Measurements from ENCODE around the gene TMEM203. TPM values are rescaled to one million over a fixed set of nuclear protein-coding genes. Genes with fewer than 3 reads are reported as not detected.

The TMEM203 gene
- total and polyA plus RNA-seq, 10 of the 15 experiments (the other 5 are each of a cell fraction or from before 2014, with no cell fraction given), result 7.2 to 68.1 (median 33.8) TPM

DNA sequence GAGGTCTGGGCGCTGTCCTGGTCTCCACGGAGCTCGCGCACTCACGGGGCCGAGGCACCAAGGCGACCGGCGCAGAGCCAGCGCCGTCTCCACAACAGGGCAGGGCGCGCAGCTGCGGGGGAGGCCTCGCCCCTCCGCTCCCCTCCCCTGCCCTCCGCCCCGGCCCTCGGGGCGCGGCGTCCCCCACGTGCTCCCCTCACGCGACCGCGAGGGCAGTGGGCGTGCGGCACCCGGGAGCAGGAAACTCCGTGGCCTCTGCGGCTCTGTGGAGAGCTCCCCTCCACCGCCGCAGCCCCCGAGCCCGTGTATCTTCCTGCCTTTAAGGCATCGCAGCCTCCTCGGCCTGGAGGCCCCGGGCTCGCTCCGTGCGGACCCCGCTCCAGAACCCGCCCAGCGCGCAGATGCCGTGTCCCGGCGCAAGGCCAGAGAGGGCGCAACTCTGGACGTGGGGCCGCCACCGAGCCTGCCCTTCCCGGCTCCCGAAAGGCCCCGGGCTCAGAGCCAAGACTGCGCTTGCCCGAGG is 34.9 kb upstream of the TMEM203 start (continued):
- TF ChIP-seq, protein P1, sequence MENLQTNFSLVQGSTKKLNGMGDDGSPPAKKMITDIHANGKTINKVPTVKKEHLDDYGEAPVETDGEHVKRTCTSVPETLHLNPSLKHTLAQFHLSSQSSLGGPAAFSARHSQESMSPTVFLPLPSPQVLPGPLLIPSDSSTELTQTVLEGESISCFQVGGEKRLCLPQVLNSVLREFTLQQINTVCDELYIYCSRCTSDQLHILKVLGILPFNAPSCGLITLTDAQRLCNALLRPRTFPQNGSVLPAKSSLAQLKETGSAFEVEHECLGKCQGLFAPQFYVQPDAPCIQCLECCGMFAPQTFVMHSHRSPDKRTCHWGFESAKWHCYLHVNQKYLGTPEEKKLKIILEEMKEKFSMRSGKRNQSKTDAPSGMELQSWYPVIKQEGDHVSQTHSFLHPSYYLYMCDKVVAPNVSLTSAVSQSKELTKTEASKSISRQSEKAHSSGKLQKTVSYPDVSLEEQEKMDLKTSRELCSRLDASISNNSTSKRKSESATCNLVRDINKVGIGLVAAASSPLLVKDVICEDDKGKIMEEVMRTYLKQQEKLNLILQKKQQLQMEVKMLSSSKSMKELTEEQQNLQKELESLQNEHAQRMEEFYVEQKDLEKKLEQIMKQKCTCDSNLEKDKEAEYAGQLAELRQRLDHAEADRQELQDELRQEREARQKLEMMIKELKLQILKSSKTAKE (IDR thresholded peaks at IDR 0.05; ENCODE audit: low read depth, poor library complexity, severe bottlenecking), result no peak
- TF ChIP-seq, protein P2, sequence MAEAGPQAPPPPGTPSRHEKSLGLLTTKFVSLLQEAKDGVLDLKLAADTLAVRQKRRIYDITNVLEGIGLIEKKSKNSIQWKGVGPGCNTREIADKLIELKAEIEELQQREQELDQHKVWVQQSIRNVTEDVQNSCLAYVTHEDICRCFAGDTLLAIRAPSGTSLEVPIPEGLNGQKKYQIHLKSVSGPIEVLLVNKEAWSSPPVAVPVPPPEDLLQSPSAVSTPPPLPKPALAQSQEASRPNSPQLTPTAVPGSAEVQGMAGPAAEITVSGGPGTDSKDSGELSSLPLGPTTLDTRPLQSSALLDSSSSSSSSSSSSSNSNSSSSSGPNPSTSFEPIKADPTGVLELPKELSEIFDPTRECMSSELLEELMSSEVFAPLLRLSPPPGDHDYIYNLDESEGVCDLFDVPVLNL (IDR thresholded peaks at IDR 0.05; ENCODE audit: low read depth, low read length), result no peak
- TF ChIP-seq, protein P3, sequence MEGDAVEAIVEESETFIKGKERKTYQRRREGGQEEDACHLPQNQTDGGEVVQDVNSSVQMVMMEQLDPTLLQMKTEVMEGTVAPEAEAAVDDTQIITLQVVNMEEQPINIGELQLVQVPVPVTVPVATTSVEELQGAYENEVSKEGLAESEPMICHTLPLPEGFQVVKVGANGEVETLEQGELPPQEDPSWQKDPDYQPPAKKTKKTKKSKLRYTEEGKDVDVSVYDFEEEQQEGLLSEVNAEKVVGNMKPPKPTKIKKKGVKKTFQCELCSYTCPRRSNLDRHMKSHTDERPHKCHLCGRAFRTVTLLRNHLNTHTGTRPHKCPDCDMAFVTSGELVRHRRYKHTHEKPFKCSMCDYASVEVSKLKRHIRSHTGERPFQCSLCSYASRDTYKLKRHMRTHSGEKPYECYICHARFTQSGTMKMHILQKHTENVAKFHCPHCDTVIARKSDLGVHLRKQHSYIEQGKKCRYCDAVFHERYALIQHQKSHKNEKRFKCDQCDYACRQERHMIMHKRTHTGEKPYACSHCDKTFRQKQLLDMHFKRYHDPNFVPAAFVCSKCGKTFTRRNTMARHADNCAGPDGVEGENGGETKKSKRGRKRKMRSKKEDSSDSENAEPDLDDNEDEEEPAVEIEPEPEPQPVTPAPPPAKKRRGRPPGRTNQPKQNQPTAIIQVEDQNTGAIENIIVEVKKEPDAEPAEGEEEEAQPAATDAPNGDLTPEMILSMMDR (IDR thresholded peaks at IDR 0.05 in 2 of 3, conservative IDR thresholded peaks at IDR 0.05 in 1 of 3; ENCODE audit: control insufficient read depth in 2 of 3, extremely low read depth in 1 of 3, insufficient read depth in 1 of 3, low read depth in 3 of 3, low read length in 3 of 3), result peak in 2 of 3 experiments; percentile 14 to 23; a peak in 2 of 6 replicates
- TF ChIP-seq SMAD1 (IDR thresholded peaks at IDR 0.05; ENCODE audit: low read depth, partially characterized antibody) (peak; percentile 49), RB1 (IDR thresholded peaks at IDR 0.05; ENCODE audit: borderline replicate concordance) (peak; percentile 81; the same call in 1 of the 2 replicates), STAT1 (conservative IDR thresholded peaks at IDR 0.05) (no peak; the same call in 1 of the 2 replicates), HDAC2 (IDR thresholded peaks at IDR 0.05) (0 out of 2 replicates have a peak, but pooled peaks have one; percentile 81), RCOR1 (conservative IDR thresholded peaks at IDR 0.05; ENCODE audit: low read depth, low read length) (no peak), ZNF274 (IDR thresholded peaks at IDR 0.05; ENCODE audit: insufficient read depth, insufficient read length) (no peak), IKZF2 (IDR thresholded peaks at IDR 0.05) (peak; percentile 43 to 77; a peak in 3 of 4 replicates), POU2F2 (IDR thresholded peaks at IDR 0.05; ENCODE audit: borderline replicate concordance, low read depth, low read length) (no peak; the same call in 2 of the 3 replicates), SREBF2 (IDR thresholded peaks at IDR 0.05; ENCODE audit: low read length) (no peak), EZH2 (IDR thresholded peaks at IDR 0.05; ENCODE audit: borderline replicate concordance, control insufficient read depth, low read depth, low read length) (no peak), CREM (IDR thresholded peaks at IDR 0.05; ENCODE audit: low read depth) (no peak), RELA (IDR thresholded peaks at IDR 0.05; ENCODE audit: borderline replicate concordance, partially characterized antibody) (peak; percentile 56), HDAC6 (IDR thresholded peaks at IDR 0.05; ENCODE audit: unreplicated experiment) (peak; percentile 72), ZNF217 (IDR thresholded peaks at IDR 0.05) (peak; percentile 75), CHD4 (IDR thresholded peaks at IDR 0.05) (no peak), LARP7 (IDR thresholded peaks at IDR 0.05) (peak; percentile 100), IKZF1 (conservative IDR thresholded peaks at IDR 0.05) (peak; percentile 94)
- TF ChIP-seq, protein P4, sequence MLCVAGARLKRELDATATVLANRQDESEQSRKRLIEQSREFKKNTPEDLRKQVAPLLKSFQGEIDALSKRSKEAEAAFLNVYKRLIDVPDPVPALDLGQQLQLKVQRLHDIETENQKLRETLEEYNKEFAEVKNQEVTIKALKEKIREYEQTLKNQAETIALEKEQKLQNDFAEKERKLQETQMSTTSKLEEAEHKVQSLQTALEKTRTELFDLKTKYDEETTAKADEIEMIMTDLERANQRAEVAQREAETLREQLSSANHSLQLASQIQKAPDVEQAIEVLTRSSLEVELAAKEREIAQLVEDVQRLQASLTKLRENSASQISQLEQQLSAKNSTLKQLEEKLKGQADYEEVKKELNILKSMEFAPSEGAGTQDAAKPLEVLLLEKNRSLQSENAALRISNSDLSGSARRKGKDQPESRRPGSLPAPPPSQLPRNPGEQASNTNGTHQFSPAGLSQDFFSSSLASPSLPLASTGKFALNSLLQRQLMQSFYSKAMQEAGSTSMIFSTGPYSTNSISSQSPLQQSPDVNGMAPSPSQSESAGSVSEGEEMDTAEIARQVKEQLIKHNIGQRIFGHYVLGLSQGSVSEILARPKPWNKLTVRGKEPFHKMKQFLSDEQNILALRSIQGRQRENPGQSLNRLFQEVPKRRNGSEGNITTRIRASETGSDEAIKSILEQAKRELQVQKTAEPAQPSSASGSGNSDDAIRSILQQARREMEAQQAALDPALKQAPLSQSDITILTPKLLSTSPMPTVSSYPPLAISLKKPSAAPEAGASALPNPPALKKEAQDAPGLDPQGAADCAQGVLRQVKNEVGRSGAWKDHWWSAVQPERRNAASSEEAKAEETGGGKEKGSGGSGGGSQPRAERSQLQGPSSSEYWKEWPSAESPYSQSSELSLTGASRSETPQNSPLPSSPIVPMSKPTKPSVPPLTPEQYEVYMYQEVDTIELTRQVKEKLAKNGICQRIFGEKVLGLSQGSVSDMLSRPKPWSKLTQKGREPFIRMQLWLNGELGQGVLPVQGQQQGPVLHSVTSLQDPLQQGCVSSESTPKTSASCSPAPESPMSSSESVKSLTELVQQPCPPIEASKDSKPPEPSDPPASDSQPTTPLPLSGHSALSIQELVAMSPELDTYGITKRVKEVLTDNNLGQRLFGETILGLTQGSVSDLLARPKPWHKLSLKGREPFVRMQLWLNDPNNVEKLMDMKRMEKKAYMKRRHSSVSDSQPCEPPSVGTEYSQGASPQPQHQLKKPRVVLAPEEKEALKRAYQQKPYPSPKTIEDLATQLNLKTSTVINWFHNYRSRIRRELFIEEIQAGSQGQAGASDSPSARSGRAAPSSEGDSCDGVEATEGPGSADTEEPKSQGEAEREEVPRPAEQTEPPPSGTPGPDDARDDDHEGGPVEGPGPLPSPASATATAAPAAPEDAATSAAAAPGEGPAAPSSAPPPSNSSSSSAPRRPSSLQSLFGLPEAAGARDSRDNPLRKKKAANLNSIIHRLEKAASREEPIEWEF (IDR thresholded peaks at IDR 0.05; ENCODE audit: insufficient replicate concordance, low read depth, low read length), result no peak

Measured in GM12878 (cell line).